Transverse colon (tissue), 4 donors: ENCODE data around the gene LRRC8D. TPM values are rescaled to one million over a fixed set of nuclear protein-coding genes. Genes with fewer than 3 reads are reported as not detected.

Source experiments
- DNase-seq: peaks from one replicate; pipeline ENCODE4 v3.0.0-alpha.2; 2019
- H3K27ac ChIP-seq, 4 donors: fragments of 200-600 bp; sonication (generic); 2 replicates each; pipeline ENCODE4 v1.5.1; 2016 to 2018; ENCODE audit warnings: inconsistent platforms in 4 of 4
- H3K27me3 ChIP-seq: fragments of 200-600 bp; sonication (generic); 2 replicates; pipeline ENCODE4 v1.5.1; 2017; ENCODE audit warnings: inconsistent platforms
- H3K36me3 ChIP-seq, 4 donors: fragments of 200-600 bp; sonication (generic); 2 replicates each; pipeline ENCODE4 v1.5.1; 2017 to 2019; ENCODE audit warnings: inconsistent platforms in 4 of 4
- H3K4me1 ChIP-seq, 4 donors: fragments of 200-600 bp; sonication (generic); 2 replicates each; pipeline ENCODE4 v1.5.1; 2017 to 2020; ENCODE audit warnings: inconsistent platforms in 4 of 4
- H3K4me3 ChIP-seq, 4 donors: fragments of 200-600 bp; sonication (generic); 1 replicate in 1 of 4; 2 replicates in 3 of 4; pipeline versions ENCODE4 v1.5.1 to v1.6.1; 2017 to 2019; ENCODE audit warnings: inconsistent platforms in 4 of 4
- H3K9me3 ChIP-seq, 2 donors: fragments of 200-600 bp; sonication (generic); 2 replicates each; pipeline ENCODE4 v1.5.1; 2017 to 2019; ENCODE audit warnings: inconsistent platforms in 2 of 2
- EP300 ChIP-seq: sonication (generic); formaldehyde crosslinking; IDR thresholded peaks from one replicate; pipeline ENCODE4 v1.6.1; 2017; ENCODE audit warnings: antibody characterized with exemption, low read depth
- POLR2A ChIP-seq: fragments of 450-650 bp; IDR thresholded peaks from one replicate; pipeline ENCODE4 v1.6.1; 2016; ENCODE audit warnings: antibody characterized with exemption, mild to moderate bottlenecking, moderate library complexity
- POLR2AphosphoS5 ChIP-seq, 3 donors: sonication (generic); formaldehyde crosslinking; IDR thresholded peaks; one replicate each; pipeline ENCODE4 v1.6.1; 2016; ENCODE audit warnings: antibody characterized with exemption in 3 of 3
- WGBS, 2 donors: methylation state at CpG; one replicate each; pipeline ENCODE4 v1.1.5; 2018; ENCODE audit warnings: low coverage in 1 of 2; 5-methylcytosine and 5-hydroxymethylcytosine counted together
- in situ Hi-C, 4 donors: fragments of 200-750 bp; cut with MboI; loops; one replicate each; pipeline versions ENCODE4 v1.15.0 to v1.15.1; 2017; ENCODE audit warnings: low sequenced_read_pairs in 3 of 4, low pct_ligation_motif_present in 1 of 4, low pct_unique_long_range_greater_than_20kb in 1 of 4
- intact Hi-C: fragments of 100-400 bp; cut with DNase I; formaldehyde crosslinking; loops from one replicate; pipeline ENCODE4 v1.15.1; 2023; ENCODE audit warnings: low total_unique reads
- total RNA-seq, 4 donors: library from RNA; depleted of rRNA; stranded (reverse); fragments of >200 nt; gene quantifications; one replicate each; pipeline ENCODE4 v1.1.0, GENCODE V29; 2016
- TF ChIP-seq, protein P1 (sequence below), 5 experiments: fragments of 200-600 bp in 3 of 5; fragments of 450-650 bp in 2 of 5; sonication (generic) in 3 of 5; IDR thresholded peaks; 1 replicate in 2 of 5; 2 replicates in 3 of 5; pipeline ENCODE4 v1.5.1; 2016 to 2017; ENCODE audit warnings: antibody characterized with exemption in 5 of 5, inconsistent platforms in 3 of 5, mild to moderate bottlenecking in 2 of 5, moderate library complexity in 1 of 5

The LRRC8D gene
- total RNA-seq, 4 donors from 2014 or later = 8.2 to 81.5 (median 52.4) TPM

DNA sequence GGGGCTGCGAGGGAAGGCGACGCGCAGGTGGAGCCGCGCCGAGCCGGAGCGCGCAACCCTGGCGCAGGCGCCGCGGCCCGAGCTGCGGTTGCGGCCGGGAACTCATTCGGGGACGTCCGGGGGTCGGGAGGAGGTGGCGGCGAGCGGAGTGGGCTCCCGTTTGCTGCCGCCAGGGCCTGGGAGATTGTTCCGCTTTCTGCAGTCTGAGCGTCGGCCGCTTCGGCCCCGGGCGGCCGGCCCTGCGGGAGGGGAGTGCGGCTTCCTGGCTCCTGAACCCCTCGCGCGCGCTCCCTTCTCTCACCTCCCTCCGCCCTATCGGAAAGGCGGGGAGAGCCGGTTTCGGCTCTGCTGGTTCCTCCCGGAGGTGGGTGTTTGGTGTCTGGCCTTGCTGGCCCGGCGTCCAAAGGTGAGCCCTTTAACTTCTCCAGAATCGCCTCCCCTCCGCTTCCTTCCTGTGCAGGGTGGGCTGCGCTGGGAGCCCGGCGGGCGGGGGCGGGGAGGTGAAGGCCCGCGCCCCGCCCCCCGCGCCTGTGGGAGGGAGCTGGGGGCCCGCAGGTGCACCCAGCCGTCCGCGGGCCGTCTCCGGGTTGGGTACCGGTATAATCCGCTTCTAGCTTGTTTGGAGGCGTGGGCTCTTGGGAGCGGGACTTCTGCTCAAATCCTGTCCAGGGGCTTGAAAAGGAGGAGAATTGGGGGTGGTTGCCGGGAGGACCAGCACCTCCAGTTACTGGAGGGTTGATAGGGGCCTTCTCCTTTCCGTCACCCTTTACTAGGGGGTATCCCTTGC lies 683 bp downstream of the LRRC8D start:
- Histone ChIP-seq H3K27me3 (no peaks in the 10 kb centered on the region), H3K36me3 (no peaks in the 10 kb centered on the region), H3K27ac (peak overlapping the region; percentile 91 to 96 (median 93)), H3K9me3 (no peaks in the 10 kb centered on the region), H3K4me3 (peak overlapping the region; percentile 48 to 97 (median 84)), H3K4me1 (peaks cover 0 to 29% (median 16%) of the 10 kb centered on the region in 4 donors)
- in situ Hi-C loops (no loop called here), intact Hi-C loops (no loop called here)
- peak; percentile 24 for TF ChIP-seq POLR2A
- TF ChIP-seq, protein P1, sequence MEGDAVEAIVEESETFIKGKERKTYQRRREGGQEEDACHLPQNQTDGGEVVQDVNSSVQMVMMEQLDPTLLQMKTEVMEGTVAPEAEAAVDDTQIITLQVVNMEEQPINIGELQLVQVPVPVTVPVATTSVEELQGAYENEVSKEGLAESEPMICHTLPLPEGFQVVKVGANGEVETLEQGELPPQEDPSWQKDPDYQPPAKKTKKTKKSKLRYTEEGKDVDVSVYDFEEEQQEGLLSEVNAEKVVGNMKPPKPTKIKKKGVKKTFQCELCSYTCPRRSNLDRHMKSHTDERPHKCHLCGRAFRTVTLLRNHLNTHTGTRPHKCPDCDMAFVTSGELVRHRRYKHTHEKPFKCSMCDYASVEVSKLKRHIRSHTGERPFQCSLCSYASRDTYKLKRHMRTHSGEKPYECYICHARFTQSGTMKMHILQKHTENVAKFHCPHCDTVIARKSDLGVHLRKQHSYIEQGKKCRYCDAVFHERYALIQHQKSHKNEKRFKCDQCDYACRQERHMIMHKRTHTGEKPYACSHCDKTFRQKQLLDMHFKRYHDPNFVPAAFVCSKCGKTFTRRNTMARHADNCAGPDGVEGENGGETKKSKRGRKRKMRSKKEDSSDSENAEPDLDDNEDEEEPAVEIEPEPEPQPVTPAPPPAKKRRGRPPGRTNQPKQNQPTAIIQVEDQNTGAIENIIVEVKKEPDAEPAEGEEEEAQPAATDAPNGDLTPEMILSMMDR (IDR thresholded peaks at IDR 0.05) = peak in 2 of 5 experiments; percentile 8 to 29
- no peak for TF ChIP-seq EP300
- no peak for TF ChIP-seq POLR2AphosphoS5 (IDR thresholded peaks at IDR 0.05)
- DNase-seq = peak; percentile 73
- WGBS, 2 donors = 2% methylated on average over 38 of the region's 73 CpGs; no CpG with 5 or more reads in 1 of the 2 donors

DNA sequence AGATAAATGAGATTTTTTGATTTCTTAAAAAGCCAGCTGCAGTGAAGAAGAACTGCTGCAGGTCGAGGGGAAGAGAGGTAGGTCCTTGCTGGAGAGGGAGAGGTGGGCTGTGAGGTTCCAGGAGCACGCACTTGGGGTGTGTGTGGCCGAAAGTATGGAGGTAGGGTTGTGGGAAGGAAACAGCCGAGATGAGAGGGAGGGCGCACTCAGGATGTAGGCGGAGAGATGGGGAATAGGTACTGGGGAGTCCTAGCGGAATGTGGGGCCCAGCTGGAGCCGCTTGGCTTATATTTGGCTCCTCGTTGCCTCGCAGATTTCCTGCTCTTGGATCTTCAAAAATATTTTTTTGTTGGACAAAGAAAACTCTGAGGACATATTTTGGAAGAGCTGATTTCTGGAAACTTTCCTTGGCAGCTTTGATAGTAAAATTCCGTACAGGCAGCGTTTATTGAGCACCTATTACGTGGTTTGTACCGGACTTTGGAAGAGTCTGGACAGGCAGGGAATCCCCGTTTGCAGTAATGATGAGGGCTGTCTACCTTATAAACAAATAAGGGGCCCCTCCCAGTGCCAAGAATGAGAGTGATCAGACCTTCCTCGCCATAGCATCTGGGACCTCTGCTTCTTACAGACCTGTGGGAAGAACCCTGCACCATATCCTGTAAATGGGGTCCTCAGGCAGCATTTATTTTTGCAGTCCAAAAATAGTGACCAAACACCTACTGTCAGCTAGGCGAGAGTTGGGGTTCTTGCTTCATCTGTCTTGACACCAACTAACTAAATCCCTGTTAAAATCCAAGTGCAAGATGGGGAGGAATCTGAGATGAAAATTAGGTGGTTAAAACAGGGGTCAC lies 1.5 kb downstream of the LRRC8D start:
- H3K27me3 ChIP-seq = no peaks in the 10 kb centered on the region
- H3K9me3 ChIP-seq = no peaks in the 10 kb centered on the region
- H3K4me3 ChIP-seq = peak overlapping the region; percentile 48 to 97 (median 84)
- WGBS, 2 donors = 45 to 58% methylated on average over 13 to 17 of the region's 17 CpGs
- H3K27ac ChIP-seq = peak overlapping the region; percentile 91 to 96 (median 93)
- peak; percentile 21 for DNase-seq
- in situ Hi-C loops (no loop called here), intact Hi-C loops (no loop called here)
- peaks cover 0 to 4% (median 0%) of the 10 kb centered on the region in 4 donors for H3K36me3 ChIP-seq
- peaks cover 0 to 29% (median 16%) of the 10 kb centered on the region in 4 donors for H3K4me1 ChIP-seq
- TF ChIP-seq POLR2A = no peak
- no peak for TF ChIP-seq EP300
- TF ChIP-seq POLR2AphosphoS5 (IDR thresholded peaks at IDR 0.05) = no peak
- TF ChIP-seq, protein P1 (IDR thresholded peaks at IDR 0.05) = no peak

DNA sequence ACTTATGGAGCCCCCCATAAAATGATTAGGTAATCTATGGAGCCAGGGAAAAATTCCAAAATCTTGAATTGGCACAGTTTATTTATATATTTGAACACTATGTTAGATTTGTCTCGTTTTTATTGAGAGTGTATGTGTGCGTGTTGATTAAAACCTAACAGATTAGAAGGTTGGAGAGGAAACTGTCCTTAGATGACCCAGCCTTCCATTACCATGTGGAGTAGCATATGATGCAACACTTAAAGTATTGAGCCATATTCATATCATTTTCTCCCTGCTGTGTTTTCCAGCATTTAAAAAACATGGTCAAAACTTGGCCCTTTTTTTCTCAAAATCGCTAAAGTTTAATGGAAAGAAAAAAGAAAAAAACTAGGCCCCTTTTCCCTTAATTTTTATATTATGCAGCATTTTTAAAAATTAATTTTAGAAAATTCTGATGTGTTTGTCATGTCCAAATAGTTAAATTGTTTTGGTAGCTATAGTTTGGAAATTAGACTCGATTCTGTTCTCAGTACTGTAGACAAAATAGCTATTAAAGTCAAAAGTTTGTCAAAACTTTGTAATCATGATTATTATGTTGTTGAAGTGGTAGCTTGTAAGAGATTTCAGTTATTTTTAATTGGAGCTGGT lies 2.3 kb downstream of the LRRC8D start:
- H3K4me1 ChIP-seq = peaks cover 0 to 29% (median 16%) of the 10 kb centered on the region in 4 donors
- no peak for DNase-seq
- no peak overlapping the region for H3K27ac ChIP-seq
- H3K4me3 ChIP-seq = no peak overlapping the region
- TF ChIP-seq POLR2A = no peak
- TF ChIP-seq, protein P1 (IDR thresholded peaks at IDR 0.05) = no peak
- TF ChIP-seq EP300 = no peak
- no peak for TF ChIP-seq POLR2AphosphoS5 (IDR thresholded peaks at IDR 0.05)
- no peaks in the 10 kb centered on the region for H3K9me3 ChIP-seq
- 72 to 78% methylated on average over 4 of the region's 4 CpGs for WGBS, 2 donors
- no peaks in the 10 kb centered on the region for H3K27me3 ChIP-seq
- H3K36me3 ChIP-seq = peaks cover 0 to 4% (median 0%) of the 10 kb centered on the region in 4 donors
- in situ Hi-C loops = no loop called here
- intact Hi-C loops = no loop called here
